Upper lobe of left lung (tissue), 4 donors: ENCODE measurements around the gene UNC13D.

Source experiments
- CTCF ChIP-seq, 6 experiments: fragments of 450-650 bp in 4 of 6; fragments of 200-600 bp in 2 of 6; sonication (generic) in 2 of 6; IDR thresholded peaks; one replicate each; pipeline ENCODE4 v1.5.1; 2016 to 2019; ENCODE audit warnings: antibody characterized with exemption in 6 of 6
- POLR2A ChIP-seq, 4 donors: fragments of 450-650 bp; IDR thresholded peaks; one replicate each; pipeline ENCODE4 v1.5.1; 2016 to 2017; ENCODE audit warnings: antibody characterized with exemption in 4 of 4, mild to moderate bottlenecking in 2 of 4
- POLR2AphosphoS5 ChIP-seq, 2 donors: sonication (generic); formaldehyde crosslinking; IDR thresholded peaks; one replicate each; pipeline ENCODE4 v1.5.1; 2017; ENCODE audit warnings: antibody characterized with exemption in 2 of 2

- TF ChIP-seq CTCF (IDR thresholded peaks at IDR 0.05): no peak
- no peak for TF ChIP-seq POLR2AphosphoS5 (IDR thresholded peaks at IDR 0.05)
- no peak for TF ChIP-seq POLR2A (IDR thresholded peaks at IDR 0.05)
Observed at GRCh38 chr17:75842963-75843576, 1.1 kb downstream of the UNC13D start.
